HCT116 (cell line): ENCODE measurements around the gene CREB3.

Experiments used
- CTCF ChIP-seq, 3 experiments: fragments of 200-600 bp in 1 of 3; sonication (generic) in 1 of 3; IDR thresholded peaks in 2 of 3; conservative IDR thresholded peaks in 1 of 3; 2 replicates each; pipeline ENCODE4 v1.5.1; 2012 to 2017; ENCODE audit warnings: low read depth in 2 of 3, low read length in 2 of 3, antibody characterized with exemption in 1 of 3, borderline replicate concordance in 1 of 3, control low read depth in 1 of 3, mild to moderate bottlenecking in 1 of 3, mixed read lengths in 1 of 3, mixed run types in 1 of 3, moderate library complexity in 1 of 3; ENCODE audit not compliant: insufficient read depth in 1 of 3
- EZH2 ChIP-seq: fragments of 200-600 bp; sonication (generic); IDR thresholded peaks from 2 replicates; pipeline ENCODE4 v1.6.1; 2017; ENCODE audit warnings: antibody characterized with exemption, mixed run types
- JUND ChIP-seq: IDR thresholded peaks from 2 replicates; pipeline ENCODE4 v1.6.1; 2012
- POLR2AphosphoS5 ChIP-seq: IDR thresholded peaks from 2 replicates; pipeline ENCODE4 v1.6.1; 2011; ENCODE audit warnings: mild to moderate bottlenecking, low read depth, low read length, moderate library complexity
- SRF ChIP-seq: IDR thresholded peaks from 2 replicates; pipeline ENCODE4 v1.6.1; 2012; ENCODE audit warnings: low read depth
- ZBTB33 ChIP-seq: IDR thresholded peaks from 2 replicates; pipeline ENCODE4 v1.6.1; 2011; ENCODE audit warnings: mild to moderate bottlenecking, low read length, moderate library complexity; ENCODE audit not compliant: insufficient replicate concordance; ENCODE audit errors: extremely low read depth
- ZFX ChIP-seq: fragments of 450-650 bp; IDR thresholded peaks from 2 replicates; pipeline ENCODE4 v1.6.1; 2017

GRCh38 chr9:35759795-35760194 lies 27.3 kb downstream of the CREB3 start:
- TF ChIP-seq CTCF (IDR thresholded peaks at IDR 0.05 in 2 of 3, conservative IDR thresholded peaks at IDR 0.05 in 1 of 3; ENCODE audit: borderline replicate concordance in 1 of 3, insufficient read depth in 1 of 3, low read depth in 2 of 3, low read length in 2 of 3) (no peak), EZH2 (no peak), SRF (no peak), POLR2AphosphoS5 (no peak), ZBTB33 (no peak), ZFX (no peak), JUND (no peak)
